Right lobe of liver (tissue), 6 donors: Measurements from ENCODE around the gene LDB2. TPM values are rescaled to one million over a fixed set of nuclear protein-coding genes. Genes with fewer than 3 reads are reported as not detected.
A peak's percentile ranks its signal among the peaks of the same experiment; 100 is the strongest.

Experiments
- ATAC-seq, 4 donors: fragments of 200-7000 bp; cut with Tn5 transposase; one replicate each; pipeline ENCODE4 v1.9.1; 2020; ENCODE audit warnings: mild to moderate bottlenecking in 4 of 4, moderate library complexity in 4 of 4
- DNase-seq, 3 donors: peaks; one replicate each; pipeline ENCODE4 v3.0.0-alpha.2; 2020
- H3K27ac ChIP-seq, 3 donors: fragments of 200-600 bp; one replicate each; pipeline ENCODE4 v1.8.0; 2022
- H3K27me3 ChIP-seq, 2 donors: fragments of 200-600 bp; one replicate each; pipeline ENCODE4 v1.8.0; 2022
- H3K36me3 ChIP-seq, 4 donors: fragments of 200-600 bp; sonication (generic) in 1 of 4; one replicate each; pipeline versions ENCODE4 v1.5.1 to v1.8.0; 2017 to 2022; ENCODE audit warnings: control low read depth in 1 of 4
- H3K4me1 ChIP-seq, 4 donors: fragments of 200-600 bp; sonication (generic) in 1 of 4; one replicate each; pipeline versions ENCODE4 v1.5.1 to v1.8.0; 2017 to 2022; ENCODE audit warnings: control low read depth in 1 of 4
- H3K4me3 ChIP-seq, 3 donors: fragments of 200-600 bp; one replicate each; pipeline ENCODE4 v1.8.0; 2022
- H3K9me3 ChIP-seq, 4 donors: fragments of 200-600 bp; sonication (generic) in 1 of 4; one replicate each; pipeline versions ENCODE4 v1.5.1 to v1.8.0; 2017 to 2022; ENCODE audit warnings: control low read depth in 1 of 4
- POLR2A ChIP-seq: fragments of 450-650 bp; IDR thresholded peaks from one replicate; pipeline ENCODE4 v1.6.1; 2017; ENCODE audit warnings: antibody characterized with exemption, mild to moderate bottlenecking
- WGBS: methylation state at CpG from one replicate; pipeline ENCODE4 v1.1.6; 2018; ENCODE audit warnings: low coverage, low lambda C conversion rate; ENCODE audit not compliant: insufficient coverage; ENCODE audit errors: missing lambda C conversion rate; 5-methylcytosine and 5-hydroxymethylcytosine counted together
- intact Hi-C, 2 donors: fragments of 100-400 bp; cut with DNase I; formaldehyde crosslinking; loops; one replicate each; pipeline versions ENCODE4 v1.11.2 to v1.14.1; 2022
- total RNA-seq, 6 experiments: library from RNA; depleted of rRNA in 2 of 6; stranded (reverse); fragments of >200 nt in 2 of 6; fragmentation: NEBNext Ultra II Directional in 3 of 6; extraction: Animal tissue kit (Norgen Biotek cat#: 25700) in 3 of 6; gene quantifications; one replicate each; pipeline versions ENCODE4 v1.1.0 to v1.2.4, GENCODE V29; 2016 to 2023
- TF ChIP-seq, protein P1 (sequence below), 4 donors: fragments of 200-600 bp in 3 of 4; fragments of 450-650 bp in 1 of 4; IDR thresholded peaks; one replicate each; pipeline versions ENCODE4 v1.5.1 to v1.8.0; 2016 to 2022; ENCODE audit warnings: antibody characterized with exemption in 4 of 4, mild to moderate bottlenecking in 2 of 4
- donor health status: DM: no; HTN: yes; CAD: no.
- donor health status: DM: no; HTN: no; CAD: no.
- donor health status: DM: no; HTN: no; CAD: no.
- donor health status: DM: no; HTN: yes; CAD: no.
- donor health status: DM: no; HTN: yes; CAD: no.

The LDB2 gene
- total RNA-seq, 6 experiments from 2014 or later: 11.4 to 26.6 (median 17.3) TPM

GRCh38 chr4:16834814-16835213 is 63.6 kb downstream of the LDB2 start:
- intact Hi-C loops: no loop called here
- Histone ChIP-seq H3K36me3 (no peaks in the 10 kb centered on the region), H3K9me3 (no peaks in the 10 kb centered on the region), H3K4me3 (no peak overlapping the region), H3K4me1 (peaks cover 0 to 57% (median 24%) of the 10 kb centered on the region in 4 donors), H3K27ac (peak overlapping the region; percentile 39 to 61 (median 54)), H3K27me3 (no peaks in the 10 kb centered on the region)
- no peak for ATAC-seq
- no peak for TF ChIP-seq POLR2A
- TF ChIP-seq, protein P1, sequence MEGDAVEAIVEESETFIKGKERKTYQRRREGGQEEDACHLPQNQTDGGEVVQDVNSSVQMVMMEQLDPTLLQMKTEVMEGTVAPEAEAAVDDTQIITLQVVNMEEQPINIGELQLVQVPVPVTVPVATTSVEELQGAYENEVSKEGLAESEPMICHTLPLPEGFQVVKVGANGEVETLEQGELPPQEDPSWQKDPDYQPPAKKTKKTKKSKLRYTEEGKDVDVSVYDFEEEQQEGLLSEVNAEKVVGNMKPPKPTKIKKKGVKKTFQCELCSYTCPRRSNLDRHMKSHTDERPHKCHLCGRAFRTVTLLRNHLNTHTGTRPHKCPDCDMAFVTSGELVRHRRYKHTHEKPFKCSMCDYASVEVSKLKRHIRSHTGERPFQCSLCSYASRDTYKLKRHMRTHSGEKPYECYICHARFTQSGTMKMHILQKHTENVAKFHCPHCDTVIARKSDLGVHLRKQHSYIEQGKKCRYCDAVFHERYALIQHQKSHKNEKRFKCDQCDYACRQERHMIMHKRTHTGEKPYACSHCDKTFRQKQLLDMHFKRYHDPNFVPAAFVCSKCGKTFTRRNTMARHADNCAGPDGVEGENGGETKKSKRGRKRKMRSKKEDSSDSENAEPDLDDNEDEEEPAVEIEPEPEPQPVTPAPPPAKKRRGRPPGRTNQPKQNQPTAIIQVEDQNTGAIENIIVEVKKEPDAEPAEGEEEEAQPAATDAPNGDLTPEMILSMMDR (IDR thresholded peaks at IDR 0.05): no peak
- DNase-seq: no peak
- WGBS: 83% methylated on average over 2 of the region's 2 CpGs

DNA sequence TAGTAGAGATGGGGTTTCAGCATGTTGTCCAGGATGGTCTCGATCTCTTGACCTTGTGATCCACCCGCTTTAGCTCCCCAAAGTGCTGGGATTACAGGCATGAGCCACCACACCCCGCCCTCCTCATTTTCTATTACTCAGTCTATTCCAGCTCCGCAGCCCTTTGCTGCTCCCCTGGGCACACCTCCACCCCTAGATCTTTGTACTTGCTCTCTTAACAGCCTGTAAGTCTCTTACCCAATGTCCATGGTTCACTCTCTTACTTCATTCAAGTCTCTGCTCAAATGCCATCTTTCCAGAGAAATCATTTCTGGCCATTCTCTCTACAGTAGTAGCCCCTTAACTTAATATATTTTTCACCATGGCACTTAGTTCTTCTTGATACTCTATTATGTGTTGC is 64.7 kb downstream of the LDB2 start:
- Histone ChIP-seq H3K27ac (peak overlapping the region in 1 of 3 donors; percentile 10), H3K4me1 (peaks cover 0 to 47% (median 22%) of the 10 kb centered on the region in 4 donors), H3K27me3 (no peaks in the 10 kb centered on the region), H3K4me3 (no peak overlapping the region), H3K9me3 (no peaks in the 10 kb centered on the region), H3K36me3 (no peaks in the 10 kb centered on the region)
- WGBS: 74% methylated on average over 4 of the region's 4 CpGs
- DNase-seq (peak in 2 of 3 donors; percentile 58 to 60), ATAC-seq (peak; percentile 16 to 57 (median 51))
- no peak for TF ChIP-seq POLR2A
- TF ChIP-seq, protein P1 (IDR thresholded peaks at IDR 0.05): no peak
- intact Hi-C loops: no loop called here

GRCh38 chr4:16830081-16830480 is 68.4 kb downstream of the LDB2 start:
- ATAC-seq (no peak), DNase-seq (no peak)
- Histone ChIP-seq H3K4me3 (no peak overlapping the region), H3K27me3 (no peaks in the 10 kb centered on the region), H3K27ac (no peak overlapping the region), H3K4me1 (peaks cover 0 to 29% (median 10%) of the 10 kb centered on the region in 4 donors), H3K36me3 (no peaks in the 10 kb centered on the region), H3K9me3 (no peaks in the 10 kb centered on the region)
- 77% methylated on average over 3 of the region's 3 CpGs for WGBS
- TF ChIP-seq POLR2A: no peak
- TF ChIP-seq, protein P1 (IDR thresholded peaks at IDR 0.05): no peak
- intact Hi-C loops: no loop called here

DNA sequence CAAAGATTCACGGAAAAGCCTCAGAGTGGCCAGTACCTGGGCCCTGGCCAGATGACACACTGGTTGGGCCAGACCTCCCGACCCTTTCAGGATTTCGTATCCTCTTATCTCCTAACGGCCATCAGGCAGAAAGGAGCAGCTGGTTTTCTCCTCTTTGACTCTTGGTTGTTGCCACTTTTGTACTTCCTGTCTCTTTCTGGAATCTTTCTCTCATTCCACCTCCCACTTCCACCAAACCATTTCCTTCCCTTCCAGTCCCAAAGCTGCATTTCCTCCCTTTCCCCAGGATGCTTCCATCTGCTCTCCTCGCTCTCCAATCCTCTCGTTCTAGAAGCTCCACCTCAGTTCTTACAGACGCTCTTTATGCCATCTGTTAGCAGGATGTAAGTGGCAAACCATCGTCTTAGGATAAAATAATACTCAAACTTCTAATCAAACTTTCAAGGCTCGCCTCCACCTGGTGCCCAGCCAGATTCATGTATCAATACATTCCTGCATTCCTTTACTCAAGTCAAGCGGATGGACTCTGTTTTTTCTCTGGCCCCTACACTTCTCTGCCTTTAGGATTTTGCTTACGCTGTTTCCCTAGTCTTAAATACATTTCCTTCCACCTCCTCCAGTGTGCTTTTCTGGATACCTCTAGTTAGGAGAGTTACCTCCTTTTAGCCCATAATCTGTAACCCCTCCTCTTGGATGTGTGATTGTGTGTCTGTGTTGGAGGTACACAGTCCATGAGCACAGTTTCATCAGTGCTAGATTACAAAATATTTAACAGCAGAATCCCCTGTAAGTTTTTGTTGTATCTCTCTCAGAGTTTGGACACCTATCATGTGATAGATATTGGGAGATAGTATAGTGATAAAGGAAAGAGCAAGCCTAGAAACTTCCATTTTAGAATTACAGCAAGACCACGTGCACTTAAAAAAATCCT is 70.4 kb downstream of the LDB2 start:
- Histone ChIP-seq H3K4me1 (peaks cover 0 to 32% (median 13%) of the 10 kb centered on the region in 4 donors), H3K27me3 (no peaks in the 10 kb centered on the region), H3K36me3 (no peaks in the 10 kb centered on the region), H3K9me3 (no peaks in the 10 kb centered on the region), H3K4me3 (no peak overlapping the region), H3K27ac (peak overlapping the region in 2 of 3 donors; percentile 23 to 30)
- WGBS: 47% methylated on average over 12 of the region's 12 CpGs
- peak; percentile 26 to 66 (median 40) for ATAC-seq
- DNase-seq: no peak
- no peak for TF ChIP-seq POLR2A
- TF ChIP-seq, protein P1 (IDR thresholded peaks at IDR 0.05): no peak
- intact Hi-C loops: no loop called here
